ENCODE data around the gene FBXL17.
"Not testable (repeated sequence)": the region's sequence is repeated elsewhere in the genome, so short reads cannot be mapped to it uniquely, and the experiment has no call there.

FBXL17 gene

DNA sequence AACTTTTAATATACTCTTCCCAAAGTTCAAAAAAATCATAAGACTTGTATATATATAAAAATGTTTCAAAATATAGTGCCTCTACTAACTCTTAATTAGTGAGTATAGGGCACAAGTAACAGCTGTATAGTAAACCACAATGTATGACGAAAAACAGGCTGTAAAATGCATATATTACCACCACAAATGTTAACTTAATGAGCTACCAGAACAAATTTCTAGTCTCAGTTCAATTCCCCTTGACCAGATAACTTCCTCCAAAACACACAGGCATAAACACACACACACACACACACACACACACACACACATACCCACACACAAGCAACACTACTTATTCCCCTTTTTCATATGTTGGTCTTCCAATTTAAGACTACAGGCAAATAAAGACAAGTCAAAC lies 78.8 kb downstream of the FBXL17 start:
- no peak for DNase-seq

DNA sequence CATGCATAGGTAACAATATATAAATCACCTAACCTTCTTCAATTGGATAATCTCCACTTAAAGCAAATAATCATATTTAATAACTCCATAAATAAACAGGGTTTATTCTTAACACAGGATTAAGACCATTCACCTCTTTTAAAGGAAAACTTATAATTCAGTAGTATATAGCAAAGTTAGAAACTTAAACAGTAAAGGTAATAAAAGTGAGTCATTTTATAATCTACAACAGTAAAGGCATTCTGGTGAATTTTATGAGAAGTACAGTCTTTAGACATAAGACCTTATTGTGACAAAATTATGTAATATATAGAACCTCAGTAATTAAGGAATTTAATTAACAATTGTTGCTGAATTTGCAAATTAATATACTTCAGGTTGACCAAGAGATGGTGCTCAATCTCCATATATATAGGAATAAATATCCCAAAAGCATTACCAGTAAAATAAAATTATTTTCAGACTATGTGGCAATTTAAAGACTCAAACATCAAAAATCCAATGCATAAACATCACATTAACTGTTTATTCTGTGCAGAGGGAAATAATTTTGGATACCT lies 84.8 kb downstream of the FBXL17 start:
- no peak for DNase-seq

DNA sequence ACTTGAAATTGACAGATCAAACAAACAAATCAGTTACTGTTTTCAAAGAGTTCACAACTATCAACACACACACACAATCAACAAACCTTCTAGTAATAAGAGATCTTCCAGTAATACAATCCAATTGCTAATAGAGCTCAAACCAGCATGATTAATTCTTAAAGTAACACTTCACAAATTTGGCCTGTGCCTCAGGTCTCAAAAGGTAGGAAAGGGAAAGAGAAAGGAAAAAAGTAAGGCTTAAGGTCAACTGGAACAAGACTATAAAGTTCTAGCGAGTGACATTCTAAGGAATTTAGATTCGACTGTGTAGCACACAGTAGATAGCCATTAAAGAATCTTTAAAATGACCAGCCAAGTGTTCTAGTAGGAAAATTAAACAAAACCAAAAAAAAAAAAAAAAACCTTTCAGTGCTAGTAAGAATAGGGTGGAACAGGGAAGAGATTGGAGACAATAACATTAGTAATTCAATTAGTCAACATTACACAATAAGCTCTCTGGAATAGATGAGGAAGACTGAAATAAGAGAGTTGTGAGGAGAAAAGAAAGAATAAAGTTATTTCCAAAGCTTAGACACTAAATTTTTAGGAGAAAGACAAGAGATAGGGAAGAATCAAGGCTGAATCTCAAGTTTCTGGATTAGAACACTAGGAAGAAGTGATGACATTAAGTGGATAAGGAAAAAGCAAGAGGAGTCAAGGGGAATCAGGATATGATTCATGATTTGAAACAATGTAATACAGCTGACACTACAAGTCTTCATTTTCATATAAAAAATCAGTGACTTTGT lies 86.1 kb downstream of the FBXL17 start:
- no peak for DNase-seq

DNA sequence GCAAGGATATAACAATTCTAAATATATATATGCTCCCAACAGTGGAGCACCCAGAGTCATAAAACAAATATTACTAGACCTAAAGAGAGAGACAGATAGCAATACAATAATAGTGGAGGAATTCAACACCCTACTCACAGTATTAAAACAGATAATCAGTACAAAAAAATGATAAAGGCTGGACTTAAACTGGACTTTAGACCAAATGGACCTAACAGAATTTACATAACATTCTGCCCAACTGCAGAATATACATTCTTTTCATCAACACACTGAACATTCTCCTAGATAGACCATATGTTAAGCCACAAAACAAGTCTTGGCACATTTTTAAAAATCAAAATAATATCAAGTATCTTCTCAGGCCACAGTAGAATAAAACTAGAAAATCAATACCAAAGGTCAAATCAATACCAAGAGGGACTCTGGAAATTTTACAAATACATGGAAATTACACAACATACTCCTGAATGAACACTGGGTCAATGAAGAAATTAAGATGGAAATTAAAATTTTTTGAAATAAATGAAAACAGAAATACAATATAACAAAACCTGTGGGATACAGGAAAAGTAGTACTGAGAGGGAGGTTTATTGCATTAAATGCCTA lies 100.8 kb downstream of the FBXL17 start:
- DNase-seq: no peak

DNA sequence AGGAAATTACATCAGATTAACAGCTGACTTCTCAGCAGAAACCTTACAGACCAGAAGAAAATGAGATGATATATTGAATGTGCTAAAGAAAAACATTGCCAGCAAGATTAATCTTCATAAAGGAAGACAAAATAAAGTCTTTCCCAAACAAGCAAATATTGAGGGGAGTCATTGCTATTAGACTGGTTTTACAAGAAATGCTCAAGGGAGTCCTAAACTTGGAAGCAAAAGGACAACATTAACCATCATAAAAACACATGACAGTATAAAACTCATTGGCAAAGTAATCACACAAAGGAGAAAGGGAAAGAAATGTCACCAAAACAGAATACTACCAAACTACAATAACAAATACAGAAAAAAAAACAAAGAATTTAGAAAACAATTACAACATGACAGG lies 101.7 kb downstream of the FBXL17 start:
- no peak for DNase-seq

DNA sequence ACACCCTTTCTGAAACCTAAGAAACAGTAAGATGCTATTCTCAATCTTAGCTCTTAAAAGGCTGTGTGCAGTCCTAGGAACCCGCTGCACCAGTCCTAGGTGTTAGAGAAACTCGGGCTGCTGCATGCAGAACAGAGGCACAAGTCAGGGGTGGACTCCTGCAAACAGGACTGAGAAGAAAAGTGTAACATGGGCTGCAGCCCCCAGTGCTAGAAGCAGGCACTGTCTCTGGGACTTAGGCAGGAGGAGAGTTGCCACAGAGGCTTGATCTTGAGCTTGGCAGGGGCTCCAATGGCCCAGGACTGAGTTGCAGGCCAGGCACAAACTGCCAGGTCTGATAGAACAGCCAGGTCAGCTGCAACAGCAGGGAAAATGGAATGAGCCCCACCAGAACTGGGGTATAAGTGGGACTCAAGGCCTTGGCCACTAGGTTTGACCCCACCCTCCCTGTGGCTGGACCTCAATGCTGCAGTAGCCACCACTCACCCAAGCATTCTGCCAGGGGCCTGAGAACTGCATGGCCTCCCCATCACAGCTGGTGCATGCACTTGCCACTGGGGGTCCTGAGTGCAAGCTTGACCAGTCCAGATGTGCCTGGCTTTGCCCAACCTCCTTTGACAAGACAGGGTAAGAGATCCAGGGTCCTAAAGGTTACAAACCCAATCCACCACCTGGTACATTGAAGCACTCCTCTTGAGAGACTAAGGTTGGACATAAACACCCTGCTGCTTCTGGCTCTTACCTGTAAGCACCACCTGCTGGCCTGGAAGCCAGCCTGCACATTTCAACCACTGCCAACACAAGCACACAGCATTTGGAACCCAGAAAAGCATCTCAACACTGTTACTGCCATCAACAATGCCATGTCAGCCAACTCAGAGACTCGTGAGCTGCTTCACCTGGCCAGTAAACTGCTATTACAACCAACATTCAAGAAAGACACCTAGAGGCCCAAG lies 103.3 kb downstream of the FBXL17 start:
- DNase-seq: no peak

DNA sequence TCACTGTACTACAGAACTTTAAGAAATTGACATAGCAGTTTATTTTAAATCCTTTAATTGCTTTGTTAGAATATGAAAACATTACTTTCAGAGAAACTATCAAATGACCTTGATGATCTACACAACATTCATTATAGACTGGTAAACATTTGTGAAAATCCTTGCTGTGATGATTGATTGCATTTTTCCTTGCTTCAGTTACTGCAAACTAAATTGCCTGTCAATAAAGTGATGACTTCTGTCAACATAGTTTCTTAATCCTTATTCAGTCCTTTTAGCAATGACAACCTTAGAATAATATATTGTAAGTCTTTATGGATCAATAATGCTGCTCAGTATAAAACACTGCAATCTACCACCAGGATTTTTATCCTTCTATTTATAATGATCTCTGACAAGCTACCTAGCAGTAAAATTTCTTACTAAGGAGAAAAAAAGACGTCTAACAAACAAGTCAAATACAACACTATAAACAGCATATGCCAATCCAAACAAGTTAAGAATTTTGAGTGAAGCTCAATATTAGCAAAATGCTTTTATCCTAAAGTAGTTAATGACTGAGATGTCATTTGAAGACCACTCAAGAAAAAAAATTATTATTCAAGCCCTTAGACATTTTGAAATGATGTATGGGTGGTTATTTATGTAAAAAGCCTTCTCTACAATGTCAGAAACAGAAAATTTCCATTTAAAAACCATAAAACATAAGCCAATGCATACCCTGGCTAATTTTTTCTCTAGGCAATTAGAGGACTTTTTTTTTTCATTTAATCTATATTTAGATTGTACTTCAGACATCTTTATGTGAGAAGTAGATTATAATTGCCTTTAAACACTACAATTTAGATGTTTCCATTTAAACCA lies 105.5 kb downstream of the FBXL17 start:
- no peak for DNase-seq

DNA sequence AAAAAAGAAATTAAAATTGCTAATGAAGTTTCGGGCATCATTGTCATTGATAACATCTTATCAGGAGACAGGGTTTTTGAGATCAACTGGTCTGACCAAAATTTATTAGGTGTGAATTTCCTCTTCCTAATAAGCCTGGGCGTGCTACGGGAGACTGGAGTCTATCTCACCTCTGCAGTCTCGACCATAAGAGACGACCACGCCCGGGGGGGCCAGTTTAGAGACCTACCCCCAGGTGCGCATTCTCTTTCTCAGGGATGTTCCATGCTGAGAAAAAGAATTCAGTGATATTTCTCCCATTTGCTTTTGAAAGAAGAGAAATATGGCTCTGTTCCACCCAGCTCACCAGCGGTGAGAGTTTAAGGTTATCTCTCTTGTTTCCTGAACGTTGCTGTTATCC lies 107.8 kb downstream of the FBXL17 start:
- DNase-seq: not testable (repeated sequence)

DNA sequence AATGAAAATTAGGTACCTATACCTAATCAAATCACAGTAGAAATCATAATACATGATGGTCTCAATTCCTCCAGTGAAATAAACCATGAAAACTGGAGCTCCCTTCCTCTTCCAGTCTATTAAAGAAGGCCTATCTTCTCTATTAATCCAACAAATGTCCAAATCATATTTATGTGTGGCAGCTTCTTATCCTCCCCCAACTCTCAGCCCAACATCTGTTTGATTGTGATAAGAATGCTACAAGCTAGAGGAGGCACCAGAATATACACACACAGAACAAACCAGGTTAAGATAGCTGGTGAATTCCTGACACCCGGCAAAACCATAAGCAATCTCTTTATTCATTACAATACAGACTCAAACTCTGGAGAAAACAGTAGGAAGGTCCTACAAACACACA lies 110.8 kb downstream of the FBXL17 start:
- no peak for DNase-seq

DNA sequence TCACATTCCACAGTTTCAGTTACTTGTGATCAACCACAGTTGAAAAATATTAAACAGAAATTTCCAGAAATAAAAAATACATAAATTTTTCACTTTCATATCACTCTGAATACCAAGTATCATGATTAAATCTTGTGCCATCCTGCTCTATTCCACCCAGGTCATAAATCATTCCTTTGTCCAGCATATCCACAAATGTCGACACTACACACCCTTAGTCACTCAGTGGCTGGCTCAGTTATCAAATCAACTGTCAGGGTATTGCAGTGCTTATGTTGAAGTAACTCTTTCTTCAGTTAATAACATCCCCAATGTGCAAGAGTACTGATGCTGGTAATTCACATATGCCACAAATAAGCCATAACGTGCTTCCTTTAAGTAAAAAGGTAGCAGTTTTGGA lies 115.7 kb downstream of the FBXL17 start:
- DNase-seq: no peak

DNA sequence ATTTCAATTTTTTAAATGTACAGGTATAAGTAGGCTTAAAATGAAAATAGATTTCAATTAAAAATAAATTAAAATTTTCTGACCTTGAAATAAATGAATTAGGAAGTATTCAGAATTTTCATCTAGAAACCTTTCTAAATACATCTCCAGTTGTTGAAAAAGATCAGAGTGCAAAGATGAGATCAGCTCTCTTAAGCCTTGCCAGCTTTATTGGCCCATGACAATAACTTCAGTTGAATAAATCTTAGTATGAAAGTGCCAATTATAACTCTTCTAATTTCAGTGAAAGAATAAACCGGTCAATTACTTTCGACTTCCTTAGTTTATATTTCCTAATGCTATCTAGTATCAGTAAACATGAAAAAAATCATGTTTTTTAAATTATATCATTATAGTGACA lies 117.4 kb downstream of the FBXL17 start:
- no peak for DNase-seq

DNA sequence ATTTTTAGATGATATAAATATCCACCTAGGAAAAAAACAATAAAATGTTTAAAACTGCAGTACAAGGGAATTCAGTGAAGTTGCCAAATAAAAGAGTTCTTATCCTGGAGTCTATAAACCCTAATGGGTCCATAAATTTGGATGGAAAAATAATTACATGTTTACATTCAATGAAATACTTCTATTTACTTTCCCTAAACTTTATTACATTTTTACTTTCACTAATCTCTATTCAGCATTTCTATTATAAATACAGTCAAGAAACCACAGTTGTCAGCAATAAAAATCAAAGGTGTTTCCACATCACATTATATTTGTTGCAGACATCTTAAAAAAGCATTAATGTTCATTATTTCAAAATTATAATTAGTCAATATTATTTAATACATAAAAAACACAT lies 118.6 kb downstream of the FBXL17 start:
- no peak for DNase-seq

DNA sequence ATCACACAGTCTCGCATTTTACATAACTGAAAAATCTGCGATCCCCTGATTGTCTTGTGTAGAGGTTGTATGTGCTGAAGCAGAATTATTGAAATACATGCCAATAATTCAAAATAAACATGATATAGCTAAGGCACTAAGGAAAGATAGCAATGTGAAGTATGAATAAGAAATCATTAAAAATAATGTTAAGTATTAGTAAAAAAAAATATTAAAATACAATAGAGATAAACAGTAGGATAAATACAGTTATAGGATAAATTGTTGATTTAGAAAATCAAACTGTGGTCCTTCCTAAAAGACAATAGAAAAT lies 121.1 kb downstream of the FBXL17 start:
- no peak for DNase-seq

DNA sequence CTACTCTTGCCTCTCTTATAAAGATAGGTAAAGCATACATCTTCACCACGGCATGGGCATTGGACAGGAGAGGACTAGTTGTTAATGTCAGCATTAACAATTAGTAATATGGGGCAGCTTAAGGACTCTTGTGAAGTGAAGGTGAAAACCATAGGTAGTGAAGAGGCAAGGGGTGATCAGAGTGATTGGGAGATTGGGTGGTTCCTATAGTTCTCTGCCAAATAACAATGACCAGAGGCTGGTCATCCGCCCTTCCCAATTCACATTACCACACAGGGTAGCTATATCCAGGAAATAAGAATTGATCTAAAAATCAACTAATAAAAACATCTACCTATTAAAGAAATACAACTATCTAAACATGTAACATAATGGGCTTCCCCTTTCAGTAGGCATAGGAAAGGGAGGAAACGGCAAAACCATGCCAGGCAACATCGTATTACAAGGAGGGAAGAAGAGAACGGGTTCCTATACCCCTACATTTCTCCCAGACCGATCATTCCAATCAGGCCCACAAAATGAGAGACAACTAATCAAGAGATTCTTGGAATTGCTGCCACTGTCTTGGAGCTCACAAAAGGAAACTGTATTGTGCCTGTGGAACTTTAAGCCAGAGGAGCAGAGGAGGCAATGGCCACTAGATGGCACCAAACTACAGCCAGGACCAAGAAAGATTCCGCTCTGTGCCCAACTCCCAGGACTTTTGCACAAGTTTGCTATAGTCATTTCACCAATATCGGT lies 121.6 kb downstream of the FBXL17 start:
- peak; percentile 63 for DNase-seq

DNA sequence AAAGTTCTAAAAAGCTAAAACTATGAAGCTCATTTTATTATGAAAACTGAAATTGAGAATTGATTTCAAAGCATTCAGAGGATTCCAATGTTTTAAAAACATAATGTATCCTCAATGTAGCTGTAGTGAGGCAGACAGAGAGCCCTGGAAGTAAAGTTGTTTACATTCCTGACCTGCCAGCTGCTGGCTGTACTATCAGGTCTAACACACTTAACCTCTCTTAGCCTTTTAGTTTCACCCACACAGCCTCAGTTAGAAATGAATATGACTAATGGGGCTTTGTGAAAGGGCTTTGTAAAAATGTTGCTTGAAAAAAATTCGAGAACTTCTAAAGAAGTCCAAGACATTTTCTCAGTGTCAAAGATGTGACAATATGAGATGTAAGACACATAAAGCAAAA lies 122.6 kb downstream of the FBXL17 start:
- no peak for DNase-seq

DNA sequence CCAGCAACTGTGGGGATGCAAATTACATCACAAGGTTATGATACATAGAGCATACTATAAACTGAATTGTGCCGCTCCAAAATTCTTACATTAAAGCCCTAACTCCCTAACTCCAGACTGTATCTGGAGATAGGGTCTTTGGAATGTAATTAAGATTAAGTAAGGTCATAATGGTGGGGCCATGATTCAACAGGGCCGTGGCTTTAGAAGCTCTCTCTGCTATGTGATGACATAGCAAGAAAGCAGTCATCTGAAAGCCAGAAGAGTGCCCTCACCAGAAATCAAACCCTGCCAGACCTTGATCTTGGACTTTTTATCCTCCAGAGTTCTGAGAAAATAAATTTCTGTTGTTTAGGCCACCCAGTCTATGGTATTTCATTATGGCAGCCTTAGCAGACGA lies 123.9 kb downstream of the FBXL17 start:
- DNase-seq: no peak

DNA sequence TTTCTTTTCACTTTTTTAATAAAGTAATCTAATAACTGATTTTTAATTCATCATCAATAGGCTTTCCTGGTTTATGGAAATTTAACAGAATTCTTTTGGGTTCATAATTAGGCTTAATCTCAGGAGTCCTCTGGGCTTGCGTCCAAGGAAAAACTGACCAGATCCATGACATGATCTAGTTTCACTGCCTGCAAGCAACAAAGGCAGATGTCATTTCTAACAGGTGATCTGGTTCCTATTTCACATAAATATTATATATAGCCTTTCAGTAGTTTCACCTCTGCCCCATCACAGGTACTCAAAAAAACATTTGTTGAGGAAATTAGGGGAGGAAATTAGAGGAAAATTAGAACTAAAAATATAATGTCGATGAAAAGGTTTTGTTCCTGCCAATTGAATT lies 126.4 kb downstream of the FBXL17 start:
- no peak for DNase-seq

DNA sequence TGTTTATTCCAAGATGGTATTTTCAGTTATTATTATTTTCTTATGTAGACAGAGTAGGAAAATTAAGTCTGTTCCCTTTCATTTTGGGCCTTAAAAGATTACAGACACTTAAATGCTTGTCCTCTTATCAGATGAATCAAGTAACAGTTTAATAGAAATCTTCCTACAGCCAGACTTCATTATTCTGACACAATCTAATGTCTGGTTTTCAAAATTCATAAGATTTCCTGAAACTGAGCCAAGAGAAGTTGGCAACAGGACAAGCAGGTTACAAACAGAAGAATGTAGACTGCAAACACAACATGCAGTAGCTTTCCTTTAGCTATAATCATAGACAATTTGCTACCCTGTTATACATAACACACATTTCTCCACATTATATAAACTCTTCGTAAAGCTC lies 130.5 kb downstream of the FBXL17 start:
- DNase-seq: no peak

DNA sequence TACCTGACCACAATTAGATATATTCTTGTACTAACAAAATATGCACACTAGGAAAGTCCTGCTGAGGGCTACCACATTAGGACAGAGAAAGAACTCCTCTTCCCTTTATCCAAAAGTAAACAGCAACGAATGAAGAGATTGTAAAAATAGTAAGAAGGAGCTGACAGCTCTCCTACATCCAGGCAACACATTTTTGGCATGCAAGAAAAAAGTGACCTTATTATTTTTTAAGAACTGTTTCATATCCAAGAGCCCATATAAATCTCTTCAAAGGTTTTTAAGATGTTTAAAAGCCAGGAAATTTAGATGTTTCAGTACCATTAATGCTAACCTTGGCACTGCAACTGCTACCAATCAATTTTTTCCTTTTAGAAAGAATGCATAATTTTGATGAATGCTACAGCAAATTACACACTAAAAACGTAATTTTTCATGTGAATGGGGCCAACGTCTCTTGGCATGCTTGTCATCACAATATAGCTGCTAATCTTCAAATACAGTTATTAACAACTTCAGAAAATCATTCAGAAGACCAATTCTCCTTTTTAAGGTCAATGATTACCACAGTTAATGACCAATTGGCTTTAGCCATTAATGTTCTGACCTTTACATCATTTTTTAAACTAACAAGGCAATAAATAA lies 132.0 kb downstream of the FBXL17 start:
- DNase-seq: no peak

DNA sequence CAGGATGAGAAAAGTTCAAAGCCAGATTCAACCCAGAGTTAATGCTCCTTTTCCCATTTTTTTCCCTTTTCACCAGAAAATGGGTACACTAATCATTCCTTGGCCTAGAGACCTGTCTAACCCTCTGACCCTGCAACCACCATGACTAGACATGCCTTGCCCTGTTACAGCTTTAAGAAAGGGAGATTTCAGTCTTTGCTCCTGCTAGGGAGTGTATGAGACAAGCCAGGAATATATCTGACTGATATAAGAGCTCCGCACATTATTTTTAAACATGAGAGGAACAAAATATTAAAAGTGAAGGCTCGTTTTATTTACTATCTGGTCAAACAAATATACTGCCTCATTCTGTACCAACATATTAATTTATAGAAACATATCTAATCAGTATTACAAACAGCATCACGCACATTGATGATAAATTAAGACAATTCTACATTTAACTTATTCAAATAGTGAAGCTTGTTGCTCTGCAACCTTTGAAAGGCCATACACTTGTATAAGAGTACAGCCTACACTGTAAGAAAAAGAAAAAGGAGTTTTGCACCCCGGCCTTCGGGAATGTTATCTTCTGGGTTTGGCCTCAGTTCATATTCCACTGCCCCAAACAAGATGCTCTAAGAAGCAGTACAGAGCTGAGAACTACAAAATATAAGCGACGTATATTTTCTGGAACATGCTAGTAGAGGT lies 132.7 kb downstream of the FBXL17 start:
- no peak for DNase-seq
